ENCODE data around the gene S100A4.
A peak's percentile ranks its signal among the peaks of the same experiment; 100 is the strongest.
"Not testable (repeated sequence)": the region's sequence is repeated elsewhere in the genome, so short reads cannot be mapped to it uniquely, and the experiment has no call there.

The S100A4 gene

GRCh38 chr1:153566414-153567371 lies 21.1 kb upstream of the S100A4 start:
- DNase-seq, result peak; percentile 96 to 97 (median 97)

GRCh38 chr1:153565529-153566374 lies 20.1 kb upstream of the S100A4 start, which contains the start of gene S100A2:
S100A2 (minus strand) TSS chr1:153565844; CDS start chr1:153563877, 1,967 bp downstream.
- peak; percentile 85 to 90 (median 90) for DNase-seq

- DNase-seq, result no peak
These were observed 18.4 kb upstream of the S100A4 start for GRCh38 chr1:153563991-153564390.

GRCh38 chr1:153563483-153563901 lies 17.9 kb upstream of the S100A4 start:
- peak in 1 of 3 donors; percentile 41 for DNase-seq

- DNase-seq, result not testable (repeated sequence)
These were observed 16.4 kb upstream of the S100A4 start for GRCh38 chr1:153562021-153562420.

- DNase-seq, result no peak
These were observed 15.9 kb upstream of the S100A4 start for GRCh38 chr1:153561466-153561985.

GRCh38 chr1:153560771-153561465 lies 15.3 kb upstream of the S100A4 start:
- no peak for DNase-seq

- DNase-seq, result no peak
These were observed 14.6 kb upstream of the S100A4 start for GRCh38 chr1:153560241-153560640.

- no peak for DNase-seq
These were observed 12.3 kb upstream of the S100A4 start for GRCh38 chr1:153557877-153558276.

- no peak for DNase-seq
These were observed 10.7 kb upstream of the S100A4 start for GRCh38 chr1:153556348-153556747.

GRCh38 chr1:153553830-153554541 lies 8.4 kb upstream of the S100A4 start:
- DNase-seq, result peak; percentile 48 to 67 (median 58)

- DNase-seq, result no peak
These were observed 7.5 kb upstream of the S100A4 start for GRCh38 chr1:153553096-153553495.

GRCh38 chr1:153552335-153552734 lies 6.7 kb upstream of the S100A4 start:
- DNase-seq, result no peak

- DNase-seq, result peak; percentile 78 to 85 (median 83)
These were observed 5.4 kb upstream of the S100A4 start for GRCh38 chr1:153550827-153551500.

- no peak for DNase-seq
These were observed 4.8 kb upstream of the S100A4 start for GRCh38 chr1:153550398-153550758.

GRCh38 chr1:153549741-153550397 lies 4.3 kb upstream of the S100A4 start:
- no peak for DNase-seq

- DNase-seq, result peak; percentile 76 to 87 (median 86)
These were observed 3.4 kb upstream of the S100A4 start, which contains the start of gene S100A3 for GRCh38 chr1:153548722-153549688. S100A3 (minus strand) TSS chr1:153549258; CDS start chr1:153548485, 773 bp downstream.

- peak in 1 of 3 donors; percentile 36 for DNase-seq
These were observed 2.2 kb upstream of the S100A4 start for GRCh38 chr1:153547560-153548551.
